SIG-M5 (cell line): ENCODE results near the gene ETV6.

ENCODE experiments used
- DNase-seq: peaks from one replicate; lab custom pipeline; 2025; lab: John Stamatoyannopoulos, UW

The ETV6 gene

DNA sequence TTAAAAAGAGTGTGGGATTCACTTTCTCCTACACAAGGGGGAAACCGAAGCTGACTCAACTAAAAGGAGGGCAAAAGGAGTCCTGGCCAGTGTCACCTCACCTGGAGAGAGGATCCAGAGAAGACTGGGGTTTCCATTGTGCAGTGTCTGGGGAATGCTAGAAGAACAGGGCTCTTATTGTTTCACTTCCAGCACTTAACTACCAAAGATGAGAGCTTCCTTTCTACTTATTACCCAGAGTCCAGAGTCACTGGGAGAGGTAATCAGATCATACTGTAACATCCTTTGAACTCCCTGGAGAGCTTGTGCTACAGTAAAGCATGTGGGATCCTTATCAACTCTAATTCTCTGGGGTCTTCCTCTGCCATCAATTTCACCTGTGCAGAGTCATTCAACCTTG, 272.9 kb downstream of the ETV6 start:
- DNase-seq = no peak

DNA sequence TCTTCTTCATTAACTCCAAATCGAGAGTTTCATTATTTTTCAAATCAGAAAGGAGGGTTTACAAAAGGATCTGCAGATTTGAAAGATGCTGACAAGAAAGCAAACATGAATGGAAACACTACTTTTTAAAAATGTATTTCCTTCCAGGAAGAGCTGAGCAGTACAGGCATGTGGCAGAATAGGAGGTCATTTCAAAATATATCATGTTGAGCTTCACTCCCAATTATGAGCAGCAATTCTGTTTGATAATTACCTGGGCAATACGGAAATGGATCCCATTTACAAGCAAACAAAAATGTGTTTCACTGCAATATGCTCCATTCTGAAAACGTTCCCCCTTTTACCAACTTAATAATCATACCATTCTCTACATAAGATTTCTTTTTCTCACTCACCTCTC, 273.6 kb downstream of the ETV6 start:
- no peak for DNase-seq

DNA sequence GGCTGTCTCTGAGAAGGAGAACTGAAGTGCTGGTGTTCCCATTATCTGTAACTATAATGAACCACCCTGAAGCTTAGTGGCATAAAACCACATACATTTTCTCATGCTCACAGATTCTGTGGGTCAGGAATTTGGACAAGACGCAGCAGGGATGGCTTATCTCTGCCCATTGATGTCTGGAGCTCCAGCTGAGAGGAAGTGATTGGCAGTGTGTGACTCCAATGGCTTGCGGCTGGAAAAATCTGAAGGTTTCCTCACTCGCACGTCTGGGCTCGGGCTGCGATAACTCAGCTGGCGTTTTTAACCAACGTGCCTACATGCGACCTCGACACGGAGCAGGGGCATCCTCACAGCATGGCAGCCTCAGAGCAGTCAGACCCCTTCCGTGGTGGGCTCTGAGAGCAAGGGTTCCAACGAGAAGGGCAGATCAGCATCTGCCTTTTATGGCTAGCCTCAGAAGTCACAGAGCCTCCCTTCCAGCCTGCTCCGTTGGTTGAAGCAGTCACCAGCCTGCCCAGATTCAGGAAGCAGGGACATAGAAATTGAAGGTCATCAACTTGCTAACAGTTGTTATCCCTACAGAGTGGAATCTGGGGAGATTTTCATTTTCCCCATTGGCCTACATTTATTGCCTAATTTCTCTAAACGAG, 277.9 kb downstream of the ETV6 start:
- DNase-seq = no peak

DNA sequence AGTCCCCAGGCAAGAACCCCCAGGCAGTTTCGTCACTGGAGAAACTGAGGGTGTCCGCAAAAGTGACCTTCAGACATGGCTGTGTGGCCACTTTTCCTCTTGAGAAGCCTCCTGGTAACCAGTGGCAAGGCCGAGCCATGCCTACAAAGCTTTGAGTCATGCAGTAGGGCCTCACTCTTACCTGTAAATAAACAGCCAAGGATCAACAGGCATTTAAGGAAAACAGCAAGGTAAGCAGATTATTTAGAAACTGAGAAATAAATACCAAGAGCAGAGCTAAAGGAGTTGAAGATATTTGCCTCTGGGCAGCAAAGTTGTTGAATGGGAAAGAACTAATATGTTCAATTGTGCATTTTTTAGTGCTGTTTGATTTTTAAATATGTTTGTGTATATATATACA, 280.2 kb downstream of the ETV6 start:
- DNase-seq = no peak

DNA sequence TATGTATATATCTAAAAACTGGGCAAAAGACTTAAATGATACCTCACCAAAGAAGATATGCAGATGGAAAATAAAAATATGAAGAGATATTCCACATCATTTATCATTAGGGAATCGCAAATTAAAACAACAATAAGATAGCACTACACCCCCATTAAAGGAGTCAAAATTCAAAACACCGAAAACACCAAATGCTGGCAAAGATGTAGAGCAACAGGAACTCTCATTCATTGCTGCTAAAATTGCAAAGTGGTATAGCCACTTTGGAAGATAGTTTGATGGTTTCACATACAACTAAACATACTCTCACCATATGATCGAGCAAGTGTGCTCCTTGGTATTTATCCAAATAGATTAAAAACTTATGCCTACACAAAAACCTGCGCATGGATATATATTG, 289.7 kb downstream of the ETV6 start:
- no peak for DNase-seq

DNA sequence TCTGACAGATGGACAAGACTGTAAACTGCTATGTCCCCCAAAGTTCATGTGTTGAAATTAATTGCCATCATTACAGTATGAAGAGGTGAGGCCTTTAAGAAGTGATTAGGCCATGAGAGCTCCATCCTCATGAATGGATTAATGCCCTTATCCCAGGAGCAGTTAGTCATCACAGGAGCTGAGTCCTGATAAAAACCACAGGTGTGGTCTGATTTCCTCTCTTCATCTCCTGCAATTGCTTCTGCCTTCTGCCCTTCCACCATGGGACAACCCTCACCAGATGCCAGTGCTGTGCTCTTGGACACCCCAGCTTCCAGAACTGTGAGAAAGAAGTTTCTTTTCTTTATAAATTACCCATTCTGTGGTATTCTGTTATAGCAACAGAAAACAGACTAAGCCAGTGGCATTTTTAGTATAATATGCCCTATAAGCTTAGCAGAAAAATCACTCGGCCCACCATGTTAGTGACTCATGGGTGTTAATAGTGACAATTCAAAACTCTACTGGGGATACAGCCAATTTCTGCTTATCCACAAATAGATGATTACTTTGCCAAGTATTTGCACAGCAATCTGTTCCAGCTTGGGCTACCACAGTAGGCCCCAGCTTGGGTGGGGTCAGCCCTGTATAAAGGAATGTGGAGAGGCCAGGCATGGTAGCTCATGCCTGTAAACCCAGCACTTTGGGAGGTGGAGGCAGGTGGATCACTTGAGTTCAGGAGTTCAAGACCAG, 292.3 kb downstream of the ETV6 start:
- no peak for DNase-seq

DNA sequence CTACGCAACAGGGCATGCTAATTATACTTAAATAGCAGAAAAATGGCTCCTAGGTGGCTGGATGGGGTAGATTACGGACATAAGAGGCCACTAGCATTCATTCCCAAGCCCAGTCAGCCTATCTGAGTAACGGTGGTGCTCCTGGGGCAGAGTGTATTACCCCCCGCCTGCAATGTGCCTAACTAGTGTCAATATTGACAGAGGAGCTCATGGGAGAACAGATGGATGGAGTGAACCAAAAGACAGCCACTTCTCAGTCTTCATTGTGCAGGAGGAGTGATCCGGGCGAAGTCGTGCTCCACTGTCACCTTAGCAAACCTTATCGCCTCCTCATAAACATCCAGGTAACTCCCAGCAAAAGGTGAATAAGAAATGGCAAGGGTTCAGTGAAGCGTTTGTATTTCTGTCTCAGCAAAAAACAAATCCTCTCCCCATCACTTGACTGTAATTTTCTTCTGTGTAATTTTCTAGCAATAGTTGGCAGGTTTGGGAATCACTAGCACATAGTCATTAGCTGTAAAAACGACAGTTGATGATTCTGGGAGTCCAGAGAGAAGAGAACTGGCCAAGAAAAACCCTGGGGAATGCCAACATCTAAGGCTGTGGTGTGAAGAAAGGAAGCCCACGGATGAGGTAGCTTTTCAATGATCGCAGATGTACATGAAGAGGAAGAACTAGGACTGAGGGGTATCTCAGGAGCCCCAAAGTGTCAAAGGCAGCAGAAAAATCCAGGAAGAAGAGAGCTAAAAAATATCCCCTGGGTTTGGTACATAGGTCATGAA, 294.6 kb downstream of the ETV6 start:
- no peak for DNase-seq
